Activated T-helper 9 cell treated with anti-CD3 and anti-CD28 coated beads, Interleukin-2, amount 50 U/mL, for 16 hours (primary cell): ENCODE data around the gene COL26A1.
"Not testable (repeated sequence)": the region's sequence is repeated elsewhere in the genome, so short reads cannot be mapped to it uniquely, and the experiment has no call there.

Experiments
- DNase-seq: peaks from one replicate; pipeline ENCODE4 v3.0.0-alpha.2; 2020; ENCODE audit warnings: low read depth

The COL26A1 gene

GRCh38 chr7:101362334-101363195 lies at the start of gene COL26A1:
Gene COL26A1 (plus strand): TSS chr7:101362875. CDS start chr7:101363033, 158 bp downstream.
- DNase-seq = no peak

- no peak for DNase-seq
These were observed 47.3 kb upstream of the COL26A1 start for GRCh38 chr7:101315336-101315735.

- DNase-seq = no peak
These were observed 43.3 kb upstream of the COL26A1 start for GRCh38 chr7:101319401-101319800.

- DNase-seq = peak; percentile 72
These were observed 40.9 kb upstream of the COL26A1 start, which contains the start of gene IFT22 for GRCh38 chr7:101321491-101322401. Gene IFT22 (minus strand): TSS chr7:101321812. CDS start chr7:101321709, 103 bp downstream.

GRCh38 chr7:101328159-101328558 lies 34.5 kb upstream of the COL26A1 start:
- DNase-seq = no peak

- DNase-seq = no peak
These were observed 32.6 kb upstream of the COL26A1 start for GRCh38 chr7:101330011-101330484.

- no peak for DNase-seq
These were observed 30.6 kb upstream of the COL26A1 start for GRCh38 chr7:101332026-101332425.

- no peak for DNase-seq
These were observed 28.8 kb upstream of the COL26A1 start for GRCh38 chr7:101333912-101334311.

GRCh38 chr7:101340379-101340778 lies 22.3 kb upstream of the COL26A1 start:
- DNase-seq = no peak

- DNase-seq = no peak
These were observed 19.8 kb upstream of the COL26A1 start for GRCh38 chr7:101342892-101343291.

GRCh38 chr7:101347477-101347876 lies 15.2 kb upstream of the COL26A1 start:
- DNase-seq = no peak

- not testable (repeated sequence) for DNase-seq
These were observed 14.1 kb upstream of the COL26A1 start for GRCh38 chr7:101348456-101349067.

GRCh38 chr7:101349300-101349699 lies 13.4 kb upstream of the COL26A1 start:
- not testable (repeated sequence) for DNase-seq

GRCh38 chr7:101352920-101353308 lies 9.8 kb upstream of the COL26A1 start:
- DNase-seq = no peak

- DNase-seq = no peak
These were observed 5.2 kb upstream of the COL26A1 start for GRCh38 chr7:101357433-101357832.

GRCh38 chr7:101363196-101363733 lies 590 bp downstream of the COL26A1 start:
- DNase-seq = no peak

- DNase-seq = peak; percentile 50
These were observed 1.2 kb downstream of the COL26A1 start for GRCh38 chr7:101363734-101364374.

- no peak for DNase-seq
These were observed 3.3 kb downstream of the COL26A1 start for GRCh38 chr7:101365956-101366355.

- no peak for DNase-seq
These were observed 5.0 kb downstream of the COL26A1 start for GRCh38 chr7:101367676-101368075.

GRCh38 chr7:101368422-101369165 lies 5.9 kb downstream of the COL26A1 start:
- no peak for DNase-seq

GRCh38 chr7:101370836-101371235 lies 8.2 kb downstream of the COL26A1 start:
- DNase-seq = no peak
